GM23248 (cell line): ENCODE data around the gene ALDH1A2. TPM values are rescaled to one million over a fixed set of nuclear protein-coding genes. Genes with fewer than 3 reads are reported as not detected.

ENCODE experiments used
- DNase-seq: peaks from one replicate; pipeline ENCODE4 v3.0.0-alpha.2; 2015
- H2AFZ ChIP-seq: fragments of 200-600 bp; sonication (generic); 2 replicates; pipeline ENCODE4 v1.6.1; 2016; ENCODE audit warnings: antibody characterized with exemption
- H3F3A ChIP-seq: fragments of 200-600 bp; sonication (generic); 2 replicates; pipeline ENCODE4 v1.6.1; 2016; ENCODE audit warnings: mild to moderate bottlenecking, antibody characterized with exemption, mixed run types; ENCODE audit not compliant: insufficient read depth
- H3K27ac ChIP-seq: fragments of 200-600 bp; sonication (generic); 2 replicates; pipeline ENCODE4 v1.5.1; 2016; ENCODE audit warnings: mild to moderate bottlenecking
- H3K27me3 ChIP-seq: fragments of 200-600 bp; sonication (generic); replicated peaks from 2 replicates; pipeline ENCODE4 v1.6.1; 2016; ENCODE audit warnings: mild to moderate bottlenecking; ENCODE audit not compliant: insufficient read depth
- H3K36me3 ChIP-seq: fragments of 200-600 bp; sonication (generic); 2 replicates; pipeline ENCODE4 v1.6.1; 2016; ENCODE audit warnings: low read depth, mild to moderate bottlenecking
- H3K4me1 ChIP-seq: fragments of 200-600 bp; sonication (generic); 2 replicates; pipeline ENCODE4 v1.6.1; 2016; ENCODE audit warnings: mild to moderate bottlenecking; ENCODE audit not compliant: insufficient read depth
- H3K4me2 ChIP-seq: fragments of 200-600 bp; sonication (generic); one replicate; pipeline ENCODE4 v1.6.1; 2016; ENCODE audit warnings: mild to moderate bottlenecking; ENCODE audit not compliant: unreplicated experiment
- H3K4me3 ChIP-seq: fragments of 200-600 bp; sonication (generic); 2 replicates; pipeline ENCODE4 v1.5.1; 2016; ENCODE audit warnings: mild to moderate bottlenecking
- H3K79me2 ChIP-seq: fragments of 200-600 bp; sonication (generic); 2 replicates; pipeline ENCODE4 v1.6.1; 2016; ENCODE audit warnings: mild to moderate bottlenecking; ENCODE audit not compliant: insufficient read depth
- H3K9ac ChIP-seq: fragments of 200-600 bp; sonication (generic); 2 replicates; pipeline ENCODE4 v1.6.1; 2016; ENCODE audit warnings: mild to moderate bottlenecking
- H3K9me2 ChIP-seq: fragments of 200-600 bp; sonication (generic); 2 replicates; pipeline ENCODE4 v1.6.1; 2016; ENCODE audit warnings: mixed run types, mild to moderate bottlenecking, moderate library complexity; ENCODE audit not compliant: insufficient read depth
- H3K9me3 ChIP-seq: fragments of 200-600 bp; sonication (generic); one replicate; pipeline ENCODE4 v1.6.1; 2017; ENCODE audit warnings: low read depth
- H4K20me1 ChIP-seq: fragments of 200-600 bp; sonication (generic); 2 replicates; pipeline ENCODE4 v1.6.0; 2016; ENCODE audit not compliant: insufficient read depth
- EZH2 ChIP-seq: fragments of 200-600 bp; sonication (generic); IDR thresholded peaks from 2 replicates; pipeline ENCODE4 v1.6.1; 2018; ENCODE audit warnings: antibody characterized with exemption, mild to moderate bottlenecking; ENCODE audit not compliant: insufficient read depth, poor library complexity, severe bottlenecking
- EZH2phosphoT487 ChIP-seq: fragments of 200-600 bp; sonication (generic); IDR thresholded peaks from 2 replicates; pipeline ENCODE4 v1.6.1; 2018; ENCODE audit warnings: antibody characterized with exemption, moderate library complexity, mild to moderate bottlenecking, low read depth; ENCODE audit not compliant: insufficient read depth
- WGBS, 2 experiments: methylation state at CpG; one replicate each; pipeline ENCODE4 v1.1.6; 2015 to 2017; ENCODE audit warnings: low lambda C conversion rate in 2 of 2, low coverage in 1 of 2; ENCODE audit errors: missing lambda C conversion rate in 2 of 2; 5-methylcytosine and 5-hydroxymethylcytosine counted together
- in situ Hi-C: fragments of 300-500 bp; cut with MboI; formaldehyde crosslinking; loops from 2 replicates; pipeline ENCODE4 v1.15.0; 2020
- polyA plus RNA-seq: library from polyadenylated mRNA; unstranded; fragments of >200 nt; fragmentation: Nextera tagmentation; extraction: Ambion mirVana; gene quantifications from 2 replicates; pipeline ENCODE4 v1.2.1, GENCODE V29; 2016
- total RNA-seq: library from RNA; depleted of rRNA; stranded (reverse); fragments of >200 nt; shearing (Covaris generic); gene quantifications from 2 replicates; pipeline ENCODE4 v1.2.3, GENCODE V29; 2014

ALDH1A2 gene
- total and polyA plus RNA-seq, 2 experiments from 2014 or later: 0.11 to 0.68 TPM

DNA sequence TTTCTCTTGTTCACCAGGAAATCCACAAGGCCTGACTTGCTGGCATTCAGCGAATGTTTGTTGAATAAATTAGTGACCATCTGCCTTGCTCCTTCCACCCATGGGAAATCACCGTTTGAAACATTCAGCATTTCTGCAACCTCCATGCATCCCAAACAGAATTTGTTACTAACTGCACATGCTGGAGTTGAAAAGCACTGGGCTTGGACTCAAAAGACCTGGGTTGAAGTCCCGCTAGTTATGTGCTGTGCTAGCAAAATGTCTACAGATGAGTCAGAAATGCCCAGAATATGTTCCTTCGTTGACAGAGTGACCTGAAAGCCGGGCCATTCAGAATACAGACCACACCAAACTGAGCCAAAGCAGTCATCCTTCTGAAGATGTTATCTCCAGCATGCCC lies 144.6 kb downstream of the ALDH1A2 start:
- Histone ChIP-seq H3K79me2 (no peaks in the 10 kb centered on the region), H2AFZ (no peak overlapping the region), H3K36me3 (no peaks in the 10 kb centered on the region), H3F3A (no peaks in the 10 kb centered on the region), H3K4me3 (no peak overlapping the region), H4K20me1 (no peaks in the 10 kb centered on the region), H3K27me3 (no peaks in the 10 kb centered on the region), H3K9ac (no peak overlapping the region), H3K27ac (no peak overlapping the region), H3K9me2 (no peaks in the 10 kb centered on the region), H3K4me1 (no peaks in the 10 kb centered on the region), H3K9me3 (no peaks in the 10 kb centered on the region), H3K4me2 (no peak overlapping the region)
- 51 to 55% methylated on average over 5 of the region's 5 CpGs for WGBS, 2 experiments
- in situ Hi-C loops: no loop called here
- no peak for DNase-seq
- TF ChIP-seq EZH2phosphoT487: no peak
- no peak for TF ChIP-seq EZH2

- no peak for DNase-seq
- Histone ChIP-seq H3K4me3 (no peak overlapping the region), H2AFZ (no peak overlapping the region), H3K9me3 (no peaks in the 10 kb centered on the region), H3K4me1 (no peaks in the 10 kb centered on the region), H3K4me2 (no peak overlapping the region), H4K20me1 (no peaks in the 10 kb centered on the region), H3F3A (no peaks in the 10 kb centered on the region), H3K9ac (no peak overlapping the region), H3K27me3 (no peaks in the 10 kb centered on the region), H3K36me3 (no peaks in the 10 kb centered on the region), H3K27ac (no peak overlapping the region), H3K79me2 (no peaks in the 10 kb centered on the region), H3K9me2 (no peaks in the 10 kb centered on the region)
- in situ Hi-C loops: no loop called here
- 91% methylated on average over 2 of the region's 2 CpGs for WGBS, 2 experiments
- TF ChIP-seq EZH2 (no peak), EZH2phosphoT487 (no peak)
Measured at GRCh38 chr15:57919754-57920153, 145.8 kb downstream of the ALDH1A2 start.

DNA sequence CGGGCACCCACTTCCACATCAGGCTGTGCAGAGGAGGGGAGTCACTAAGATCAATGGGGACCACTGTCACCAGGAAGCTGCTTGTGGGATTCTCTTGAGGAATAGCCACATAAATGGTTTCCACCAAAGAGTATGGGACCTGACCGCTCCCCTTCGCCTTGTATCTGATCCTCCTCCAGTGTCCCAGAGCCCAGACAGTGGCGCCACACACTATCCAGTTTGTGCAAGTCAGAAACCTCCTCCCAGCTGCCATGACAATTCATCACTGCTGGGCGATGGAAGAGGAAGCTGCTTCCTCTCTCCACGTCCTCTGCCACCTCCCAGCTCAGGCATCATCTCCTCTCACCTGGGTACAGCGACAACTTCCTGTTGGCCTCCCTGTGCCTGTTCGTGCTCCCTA lies 147.5 kb downstream of the ALDH1A2 start:
- Histone ChIP-seq H2AFZ (no peak overlapping the region), H3K27me3 (no peaks in the 10 kb centered on the region), H3F3A (no peaks in the 10 kb centered on the region), H3K9me3 (no peaks in the 10 kb centered on the region), H3K4me3 (no peak overlapping the region), H4K20me1 (no peaks in the 10 kb centered on the region), H3K4me2 (no peak overlapping the region), H3K4me1 (no peaks in the 10 kb centered on the region), H3K9ac (no peak overlapping the region), H3K79me2 (no peaks in the 10 kb centered on the region), H3K36me3 (no peaks in the 10 kb centered on the region), H3K9me2 (no peaks in the 10 kb centered on the region), H3K27ac (no peak overlapping the region)
- 63 to 68% methylated on average over 7 to 8 of the region's 8 CpGs for WGBS, 2 experiments
- in situ Hi-C loops: no loop called here
- TF ChIP-seq EZH2phosphoT487: no peak
- TF ChIP-seq EZH2: no peak
- no peak for DNase-seq

DNA sequence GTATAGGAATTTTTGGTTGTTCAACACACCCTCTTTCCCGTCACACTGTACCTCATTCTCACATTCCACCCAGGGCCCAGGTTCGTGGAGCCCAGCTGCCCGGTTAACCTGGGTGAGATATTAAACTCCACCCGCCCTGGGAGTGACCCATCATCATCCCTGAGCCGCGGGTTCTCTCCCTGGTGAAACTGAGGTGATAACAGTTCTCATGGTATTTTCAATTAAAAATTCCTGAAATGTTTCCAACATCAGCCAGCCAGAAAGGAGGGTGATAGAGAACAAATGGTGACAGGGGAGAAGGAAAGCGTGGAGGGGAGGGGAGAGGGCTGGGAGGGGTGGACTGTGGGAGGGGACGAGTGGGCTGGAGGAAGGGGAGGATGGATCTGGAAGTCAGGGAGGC lies 148.8 kb downstream of the ALDH1A2 start:
- Histone ChIP-seq H3K36me3 (no peaks in the 10 kb centered on the region), H3K4me3 (no peak overlapping the region), H3K9me3 (no peaks in the 10 kb centered on the region), H4K20me1 (no peaks in the 10 kb centered on the region), H3K4me2 (no peak overlapping the region), H2AFZ (no peak overlapping the region), H3K9me2 (no peaks in the 10 kb centered on the region), H3K4me1 (no peaks in the 10 kb centered on the region), H3F3A (no peaks in the 10 kb centered on the region), H3K9ac (no peak overlapping the region), H3K27ac (no peak overlapping the region), H3K79me2 (no peaks in the 10 kb centered on the region), H3K27me3 (no peaks in the 10 kb centered on the region)
- no peak for DNase-seq
- WGBS, 2 experiments: 39 to 41% methylated on average over 6 to 8 of the region's 8 CpGs
- TF ChIP-seq EZH2 (no peak), EZH2phosphoT487 (no peak)
- in situ Hi-C loops: no loop called here

GRCh38 chr15:57915827-57916531 lies 149.5 kb downstream of the ALDH1A2 start:
- H3K9ac ChIP-seq: no peak overlapping the region
- no peaks in the 10 kb centered on the region for H3K9me2 ChIP-seq
- no peak overlapping the region for H2AFZ ChIP-seq
- no peak overlapping the region for H3K4me2 ChIP-seq
- H3K9me3 ChIP-seq: no peaks in the 10 kb centered on the region
- no peaks in the 10 kb centered on the region for H4K20me1 ChIP-seq
- H3F3A ChIP-seq: no peaks in the 10 kb centered on the region
- H3K79me2 ChIP-seq: no peaks in the 10 kb centered on the region
- H3K27ac ChIP-seq: no peak overlapping the region
- in situ Hi-C loops: no loop called here
- 72 to 78% methylated on average over 15 of the region's 15 CpGs for WGBS, 2 experiments
- DNase-seq: no peak
- no peaks in the 10 kb centered on the region for H3K27me3 ChIP-seq
- no peak for TF ChIP-seq EZH2
- no peak for TF ChIP-seq EZH2phosphoT487
- H3K4me1 ChIP-seq: no peaks in the 10 kb centered on the region
- no peak overlapping the region for H3K4me3 ChIP-seq
- no peaks in the 10 kb centered on the region for H3K36me3 ChIP-seq
